ENCODE results near the gene TSHZ3. TPM values are rescaled to one million over a fixed set of nuclear protein-coding genes. Genes with fewer than 3 reads are reported as not detected.

The TSHZ3 gene
- total RNA-seq, 1 experiment from 2014 or later = 14.8 TPM

DNA sequence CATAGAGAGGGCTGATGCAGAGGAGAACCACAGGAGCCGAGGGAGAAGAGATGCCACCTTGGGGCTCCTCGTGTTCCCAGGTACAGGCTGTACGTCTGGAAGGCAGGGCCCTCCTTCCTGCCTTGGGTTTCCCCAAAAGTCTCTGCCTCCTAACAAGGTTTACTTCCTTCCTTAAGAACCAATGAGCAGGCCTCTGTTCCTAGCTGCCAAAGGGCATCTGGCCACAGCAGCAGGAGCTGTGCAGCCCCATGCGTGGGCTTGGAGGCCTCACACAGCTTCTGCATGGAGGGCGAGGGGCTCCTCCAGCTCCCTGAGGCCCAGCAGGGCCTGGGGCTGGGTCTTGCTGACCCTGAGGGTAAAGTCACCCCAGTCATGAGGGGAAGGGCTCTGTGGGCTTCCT, 40.6 kb upstream of the TSHZ3 start:
- no TSS peak for BruUV-seq (replicated peaks)
- no peak for TF ChIP-seq EZH2 (IDR thresholded peaks at IDR 0.05; ENCODE audit: borderline replicate concordance, low read depth, low read length, poor library complexity, severe bottlenecking)
- TF ChIP-seq, protein P1, sequence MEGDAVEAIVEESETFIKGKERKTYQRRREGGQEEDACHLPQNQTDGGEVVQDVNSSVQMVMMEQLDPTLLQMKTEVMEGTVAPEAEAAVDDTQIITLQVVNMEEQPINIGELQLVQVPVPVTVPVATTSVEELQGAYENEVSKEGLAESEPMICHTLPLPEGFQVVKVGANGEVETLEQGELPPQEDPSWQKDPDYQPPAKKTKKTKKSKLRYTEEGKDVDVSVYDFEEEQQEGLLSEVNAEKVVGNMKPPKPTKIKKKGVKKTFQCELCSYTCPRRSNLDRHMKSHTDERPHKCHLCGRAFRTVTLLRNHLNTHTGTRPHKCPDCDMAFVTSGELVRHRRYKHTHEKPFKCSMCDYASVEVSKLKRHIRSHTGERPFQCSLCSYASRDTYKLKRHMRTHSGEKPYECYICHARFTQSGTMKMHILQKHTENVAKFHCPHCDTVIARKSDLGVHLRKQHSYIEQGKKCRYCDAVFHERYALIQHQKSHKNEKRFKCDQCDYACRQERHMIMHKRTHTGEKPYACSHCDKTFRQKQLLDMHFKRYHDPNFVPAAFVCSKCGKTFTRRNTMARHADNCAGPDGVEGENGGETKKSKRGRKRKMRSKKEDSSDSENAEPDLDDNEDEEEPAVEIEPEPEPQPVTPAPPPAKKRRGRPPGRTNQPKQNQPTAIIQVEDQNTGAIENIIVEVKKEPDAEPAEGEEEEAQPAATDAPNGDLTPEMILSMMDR (conservative IDR thresholded peaks at IDR 0.05; ENCODE audit: low read depth, low read length) = no peak
- Histone ChIP-seq H3K4me1 (ENCODE audit: insufficient read depth, low read length, poor library complexity, severe bottlenecking) (no peaks in the 10 kb centered on the region), H3K36me3 (ENCODE audit: insufficient read depth, low read length, poor library complexity, severe bottlenecking) (no peaks in the 10 kb centered on the region), H3K9me3 (ENCODE audit: low read depth, low read length, poor library complexity, severe bottlenecking) (no peaks in the 10 kb centered on the region), H3K27me3 (replicated peaks; ENCODE audit: insufficient read depth, low read depth, low read length, poor library complexity) (no peaks in the 10 kb centered on the region), H3K4me3 (ENCODE audit: low read depth, low read length, poor library complexity, severe bottlenecking) (no peak overlapping the region), H3K27ac (ENCODE audit: low read depth, low read length, poor library complexity, severe bottlenecking) (no peak overlapping the region)
- ChIA-PET POLR2A (ENCODE audit: low non-redundant PET) (no interaction called here), CTCF (no interaction called here)
- intact Hi-C loops (cut with micrococcal nuclease; ENCODE audit: unreplicated experiment) = no loop called here
- DNase-seq (ENCODE audit: low spot score) = no peak

DNA sequence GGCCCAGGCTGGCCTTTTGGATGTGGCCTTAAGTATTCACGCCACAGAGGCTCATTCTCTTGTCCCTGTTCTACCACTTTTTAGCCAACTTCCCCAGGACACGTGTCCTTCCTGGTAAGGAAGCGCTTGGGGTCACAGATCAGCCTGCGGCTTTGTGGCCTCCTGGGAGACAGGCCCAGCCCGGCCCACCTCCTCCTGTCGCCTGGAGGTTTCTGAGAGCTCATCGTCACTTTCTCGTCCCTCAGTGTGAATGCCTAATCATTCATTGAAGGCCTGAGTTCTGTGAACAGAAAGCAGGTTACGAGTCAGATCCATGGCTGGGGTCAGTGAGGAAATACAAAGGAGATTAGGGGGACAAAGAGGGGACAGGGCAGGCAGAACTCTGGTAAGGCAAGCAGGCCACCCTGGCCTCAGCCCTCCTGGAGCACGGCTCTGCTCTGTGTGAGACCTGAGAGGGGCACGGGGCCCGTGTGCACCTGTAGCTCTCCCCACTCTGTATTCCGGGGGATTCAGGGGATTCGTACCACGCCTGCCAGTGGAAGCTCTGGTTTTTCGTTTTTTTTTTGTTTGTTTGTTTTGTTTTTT, 38.6 kb upstream of the TSHZ3 start:
- POLR2A ChIA-PET (ENCODE audit: low non-redundant PET) = no interaction called here

DNA sequence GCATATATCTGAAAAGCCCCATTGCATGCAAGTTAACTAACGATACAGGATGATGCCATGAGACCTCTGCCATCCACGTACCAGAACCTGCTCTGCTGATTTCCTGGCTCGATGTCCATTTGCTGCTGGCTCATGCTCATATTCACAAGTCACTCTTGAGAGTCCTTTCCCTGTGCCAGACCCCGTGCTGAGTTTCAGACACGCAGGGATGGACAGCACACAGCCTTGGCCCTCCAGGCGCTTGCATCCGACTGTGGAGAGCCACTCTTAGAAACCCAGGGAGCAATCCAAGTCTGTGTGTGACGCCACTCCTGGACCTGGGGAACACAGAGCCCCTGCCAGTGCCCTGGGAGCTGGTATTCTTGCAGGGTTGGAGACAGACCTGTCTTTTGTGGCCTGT, 37.6 kb upstream of the TSHZ3 start:
- no peaks in the 10 kb centered on the region for H3K27me3 ChIP-seq (replicated peaks; ENCODE audit: insufficient read depth, low read depth, low read length, poor library complexity)
- H3K27ac ChIP-seq (ENCODE audit: low read depth, low read length, poor library complexity, severe bottlenecking) = no peak overlapping the region
- ChIA-PET POLR2A (ENCODE audit: low non-redundant PET) (no interaction called here), CTCF (no interaction called here)
- H3K4me3 ChIP-seq (ENCODE audit: low read depth, low read length, poor library complexity, severe bottlenecking) = no peak overlapping the region
- no TSS peak for BruUV-seq (replicated peaks)
- H3K4me1 ChIP-seq (ENCODE audit: insufficient read depth, low read length, poor library complexity, severe bottlenecking) = no peaks in the 10 kb centered on the region
- TF ChIP-seq, protein P1 (conservative IDR thresholded peaks at IDR 0.05; ENCODE audit: low read depth, low read length) = no peak
- no peak for TF ChIP-seq EZH2 (IDR thresholded peaks at IDR 0.05; ENCODE audit: borderline replicate concordance, low read depth, low read length, poor library complexity, severe bottlenecking)
- H3K9me3 ChIP-seq (ENCODE audit: low read depth, low read length, poor library complexity, severe bottlenecking) = no peaks in the 10 kb centered on the region
- intact Hi-C loops (cut with micrococcal nuclease; ENCODE audit: unreplicated experiment) = no loop called here
- no peak for DNase-seq (ENCODE audit: low spot score)
- no peaks in the 10 kb centered on the region for H3K36me3 ChIP-seq (ENCODE audit: insufficient read depth, low read length, poor library complexity, severe bottlenecking)

More for the DNA sequence above, 38.6 kb upstream of the TSHZ3 start:
- Histone ChIP-seq H3K9me3 (ENCODE audit: low read depth, low read length, poor library complexity, severe bottlenecking) (no peaks in the 10 kb centered on the region), H3K27ac (ENCODE audit: low read depth, low read length, poor library complexity, severe bottlenecking) (no peak overlapping the region), H3K4me1 (ENCODE audit: insufficient read depth, low read length, poor library complexity, severe bottlenecking) (no peaks in the 10 kb centered on the region), H3K36me3 (ENCODE audit: insufficient read depth, low read length, poor library complexity, severe bottlenecking) (no peaks in the 10 kb centered on the region), H3K27me3 (replicated peaks; ENCODE audit: insufficient read depth, low read depth, low read length, poor library complexity) (no peaks in the 10 kb centered on the region), H3K4me3 (ENCODE audit: low read depth, low read length, poor library complexity, severe bottlenecking) (no peak overlapping the region)
- intact Hi-C loops (cut with micrococcal nuclease; ENCODE audit: unreplicated experiment) = no loop called here
- TF ChIP-seq, protein P1 (conservative IDR thresholded peaks at IDR 0.05; ENCODE audit: low read depth, low read length) = no peak
- no peak for TF ChIP-seq EZH2 (IDR thresholded peaks at IDR 0.05; ENCODE audit: borderline replicate concordance, low read depth, low read length, poor library complexity, severe bottlenecking)
- no peak for DNase-seq (ENCODE audit: low spot score)
- no TSS peak for BruUV-seq (replicated peaks)
- CTCF ChIA-PET = no interaction called here
